EH (cell line): Measurements from ENCODE around the gene ASB7.
"Not testable (repeated sequence)": the region's sequence is repeated elsewhere in the genome, so short reads cannot be mapped to it uniquely, and the experiment has no call there.

Experiments used
- DNase-seq: peaks from one replicate; pipeline ENCODE4 v3.0.0-alpha.2; 2015; ENCODE audit warnings: low read depth

The ASB7 gene

DNA sequence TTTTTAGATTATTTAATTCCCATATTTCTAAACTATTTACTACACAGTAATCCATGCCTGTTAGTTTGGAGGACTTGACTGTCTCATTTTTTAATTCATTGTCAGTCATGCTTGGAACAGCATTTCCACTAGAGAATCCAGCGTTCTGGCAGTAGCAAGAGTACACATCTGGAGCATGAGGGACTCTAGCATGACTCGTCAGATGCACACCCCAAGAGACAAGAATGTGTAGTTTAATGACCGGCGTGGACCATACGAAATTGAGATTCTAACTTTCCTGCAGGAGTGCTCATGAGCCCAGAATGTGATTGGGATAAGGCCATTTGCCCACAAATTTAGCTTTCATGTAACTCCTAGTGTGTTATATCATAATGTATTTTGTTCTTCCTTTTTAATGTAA is 48.9 kb downstream of the ASB7 start:
- DNase-seq: peak; percentile 54

DNA sequence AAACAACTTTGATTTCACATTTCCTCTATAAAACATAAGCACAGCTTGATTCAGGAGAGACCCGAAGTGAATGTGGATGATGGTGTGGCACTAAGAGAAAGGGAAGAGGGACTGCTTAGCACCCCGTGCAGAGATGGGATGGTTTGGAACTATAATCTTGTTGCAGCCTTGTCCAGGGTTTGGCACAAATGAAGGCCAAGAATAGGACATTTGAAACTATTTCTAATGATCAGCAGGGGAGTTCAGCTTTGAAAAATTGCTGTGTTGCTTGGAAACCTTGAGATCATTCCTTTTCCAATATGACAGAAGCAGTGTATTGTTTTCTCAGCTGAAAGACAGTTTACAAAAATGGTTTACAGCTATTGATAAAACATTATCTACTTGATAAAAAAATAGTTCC is 49.7 kb downstream of the ASB7 start:
- DNase-seq: no peak

DNA sequence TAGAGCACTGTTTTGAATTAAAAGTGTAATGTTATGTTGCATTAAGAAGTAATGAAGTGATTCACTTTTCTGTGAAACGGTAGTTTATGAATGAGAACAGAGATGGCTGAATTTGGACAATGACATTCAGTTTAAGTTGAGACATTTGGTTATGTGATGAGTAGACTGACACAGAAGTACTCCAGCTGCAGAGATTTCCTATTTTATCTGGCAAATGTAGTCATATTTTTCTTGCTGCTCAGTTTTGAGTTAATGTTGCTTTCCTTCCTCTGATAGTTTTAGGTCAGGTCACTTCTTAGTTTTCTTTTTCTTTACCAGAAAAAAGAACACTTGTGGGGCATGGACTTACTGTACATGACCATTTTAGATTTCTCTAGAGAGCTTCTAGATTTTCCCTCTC is 51.2 kb downstream of the ASB7 start:
- no peak for DNase-seq

DNA sequence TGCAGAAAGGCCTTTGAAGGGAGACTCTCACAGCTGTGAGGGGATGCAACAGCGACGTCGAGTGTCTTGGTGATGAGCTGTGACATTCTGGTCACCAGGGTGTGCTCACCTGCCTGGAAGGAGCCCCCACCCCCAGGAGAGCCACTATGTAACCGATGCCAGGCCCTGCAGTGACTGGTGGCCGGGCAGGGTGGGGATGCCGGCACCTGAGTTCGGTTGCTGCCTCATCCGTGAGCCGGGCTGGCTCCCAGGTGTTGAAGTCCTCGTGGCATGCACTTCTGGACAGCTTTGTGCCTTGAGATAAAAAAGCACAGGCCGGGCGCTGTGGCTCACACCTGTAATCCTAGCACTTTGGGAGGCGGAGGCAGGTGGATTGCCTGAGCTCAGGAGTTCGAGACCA is 56.5 kb downstream of the ASB7 start:
- DNase-seq: no peak

DNA sequence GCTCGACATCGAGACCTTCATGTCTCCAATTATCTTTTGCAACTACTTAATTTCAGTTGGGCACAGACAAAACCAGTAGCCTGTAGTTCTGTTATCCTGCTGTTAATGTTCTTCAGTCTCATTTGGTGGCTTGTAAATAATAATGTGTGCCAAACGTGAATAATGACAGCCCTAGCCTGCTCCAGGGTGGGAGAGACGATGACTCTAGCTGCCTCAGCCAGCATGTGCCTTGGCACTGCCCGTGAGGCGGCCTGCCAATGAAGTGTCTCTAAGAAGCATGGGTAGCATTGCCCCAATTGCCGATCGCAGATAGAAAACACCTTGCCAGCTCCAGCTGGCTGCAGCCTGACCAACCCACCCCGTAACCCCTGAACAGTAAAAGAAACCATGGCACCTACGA is 58.8 kb downstream of the ASB7 start:
- no peak for DNase-seq

DNA sequence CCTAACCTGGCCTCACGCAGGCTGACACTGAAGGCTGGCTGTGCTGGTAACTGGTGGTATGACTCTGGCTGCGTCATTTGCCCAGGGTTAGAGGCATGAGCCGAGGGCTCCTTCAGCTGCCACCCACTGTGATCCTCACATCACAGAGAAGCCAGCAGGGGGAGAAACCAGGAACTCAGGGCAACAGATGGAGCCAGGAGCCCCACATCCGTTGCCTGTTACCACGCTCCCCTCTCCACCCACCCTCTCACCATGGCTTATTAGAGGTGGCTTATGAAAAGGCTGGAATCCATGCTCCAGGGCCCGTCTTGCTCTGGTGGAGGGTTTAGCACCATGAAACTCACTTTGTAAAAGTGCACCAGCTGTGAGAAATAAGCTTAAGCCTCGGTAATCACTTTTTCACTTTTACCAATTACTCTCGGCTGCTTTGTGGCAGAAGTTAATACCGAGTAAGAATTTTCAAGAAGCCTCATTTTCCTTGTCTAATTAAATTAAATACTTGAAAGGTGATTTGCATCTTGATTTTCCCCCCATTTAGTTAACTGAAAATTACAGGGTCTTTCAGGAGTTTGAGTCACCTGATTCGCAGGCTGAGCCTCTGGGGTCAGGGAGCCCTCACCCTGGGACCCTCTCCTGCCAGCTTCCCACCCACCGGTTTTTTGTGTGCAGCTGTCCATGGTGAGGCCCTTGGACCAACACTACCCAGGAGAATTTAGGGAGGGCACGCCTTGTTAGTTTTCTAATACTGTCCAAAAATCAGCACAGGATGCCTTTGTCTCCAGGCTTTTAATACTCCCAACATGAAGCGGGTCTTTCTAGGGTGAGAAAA is 60.9 kb downstream of the ASB7 start:
- peak; percentile 47 for DNase-seq

DNA sequence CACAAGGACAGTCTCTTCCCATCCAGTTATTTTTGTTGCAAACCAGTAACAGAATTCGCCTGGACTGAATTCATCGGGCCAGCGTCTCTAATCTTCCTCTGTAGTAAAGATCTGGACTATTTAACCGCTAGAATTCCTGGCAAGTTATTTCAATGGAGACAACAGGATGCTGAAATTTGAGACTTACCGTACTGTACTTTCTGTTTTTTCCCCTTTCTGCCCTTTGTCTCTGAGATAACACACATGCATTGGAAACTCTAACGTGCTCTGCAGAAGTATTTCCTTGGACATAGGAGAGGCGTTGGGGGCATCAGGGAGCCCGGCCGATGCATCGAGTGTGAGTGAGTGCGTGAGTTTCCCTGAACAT is 61.5 kb downstream of the ASB7 start:
- DNase-seq: peak; percentile 47

DNA sequence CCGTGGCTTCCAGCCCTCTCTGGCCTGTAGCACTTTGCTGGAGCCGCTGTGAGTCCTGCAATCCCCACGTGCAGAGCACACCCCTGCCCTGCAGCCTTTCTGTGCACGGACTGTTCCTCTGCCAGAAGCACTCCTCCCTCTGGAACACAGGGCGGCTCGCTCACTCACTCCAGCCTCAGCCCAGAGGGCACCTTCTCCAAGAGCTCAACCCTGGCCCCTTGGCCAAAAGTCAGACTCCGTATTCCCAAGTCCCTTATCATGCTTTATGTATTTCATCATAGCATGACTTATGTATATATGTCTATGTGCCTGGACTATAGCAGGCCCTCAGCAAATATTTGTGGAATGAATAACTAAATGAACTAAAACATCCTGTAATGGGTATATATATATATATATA is 63.2 kb downstream of the ASB7 start:
- DNase-seq: peak; percentile 40

DNA sequence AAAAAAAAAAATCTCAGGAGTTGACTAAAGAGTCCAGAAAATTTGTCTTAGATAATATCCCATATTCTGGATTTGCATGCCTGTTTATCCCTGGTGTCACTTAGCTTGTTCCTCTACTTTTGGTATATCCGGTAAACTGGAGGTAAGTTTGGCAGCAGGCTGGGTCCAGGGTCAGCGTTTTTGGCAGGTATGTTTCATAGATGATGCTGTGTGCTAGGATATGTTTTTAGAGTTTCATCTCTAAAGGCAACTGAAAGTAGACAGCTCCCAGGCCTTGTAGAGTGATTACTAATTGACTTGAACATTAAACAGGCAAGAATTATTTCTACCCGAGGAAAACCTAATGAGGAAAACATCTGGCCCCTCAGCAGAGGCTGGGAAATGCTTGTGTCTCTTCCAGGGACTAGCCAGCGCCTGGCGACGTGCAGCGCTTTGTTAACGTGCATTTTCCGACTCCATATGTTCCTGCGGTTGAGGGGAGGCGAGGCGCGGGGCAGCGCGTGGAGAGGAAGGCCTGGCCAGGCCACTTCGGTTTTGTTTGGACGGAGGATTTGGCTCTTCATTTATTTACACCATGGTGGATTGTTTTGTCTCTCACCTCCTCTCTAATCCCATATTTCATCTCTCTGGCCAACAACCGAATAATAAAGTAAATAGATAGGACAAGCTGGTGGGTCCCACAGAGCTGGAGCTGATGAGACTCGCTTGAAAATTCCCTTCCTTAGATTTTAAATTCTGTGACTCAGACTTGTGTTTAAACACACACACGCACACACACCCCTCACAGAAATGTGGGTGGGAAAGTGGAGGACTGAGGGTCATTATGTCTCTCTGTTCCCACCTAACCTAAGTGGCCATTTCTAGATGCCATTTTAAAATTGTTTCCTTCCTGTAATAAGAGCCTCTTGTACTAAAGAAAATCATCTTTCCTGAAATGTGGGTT is 65.3 kb downstream of the ASB7 start:
- peak; percentile 55 for DNase-seq

DNA sequence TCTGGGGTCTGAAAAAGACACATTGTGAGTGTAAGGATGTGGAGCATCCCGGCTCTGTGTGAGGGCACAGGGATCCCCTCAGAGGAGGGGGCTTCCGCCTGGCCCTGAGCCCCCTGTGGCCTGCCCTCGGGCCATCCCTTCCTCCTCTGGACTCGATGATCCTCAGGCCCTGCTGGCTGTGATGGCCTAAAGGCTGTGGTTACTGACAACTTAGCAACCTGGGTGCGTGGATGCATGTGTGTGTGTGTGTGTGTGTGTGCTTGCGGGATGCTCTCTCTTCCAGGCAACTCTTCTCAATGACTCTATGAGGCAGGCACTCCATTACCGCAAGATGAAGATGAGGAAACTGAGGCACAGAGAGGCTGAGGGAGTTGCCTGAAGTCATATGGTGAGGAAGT is 66.0 kb downstream of the ASB7 start:
- DNase-seq: no peak

DNA sequence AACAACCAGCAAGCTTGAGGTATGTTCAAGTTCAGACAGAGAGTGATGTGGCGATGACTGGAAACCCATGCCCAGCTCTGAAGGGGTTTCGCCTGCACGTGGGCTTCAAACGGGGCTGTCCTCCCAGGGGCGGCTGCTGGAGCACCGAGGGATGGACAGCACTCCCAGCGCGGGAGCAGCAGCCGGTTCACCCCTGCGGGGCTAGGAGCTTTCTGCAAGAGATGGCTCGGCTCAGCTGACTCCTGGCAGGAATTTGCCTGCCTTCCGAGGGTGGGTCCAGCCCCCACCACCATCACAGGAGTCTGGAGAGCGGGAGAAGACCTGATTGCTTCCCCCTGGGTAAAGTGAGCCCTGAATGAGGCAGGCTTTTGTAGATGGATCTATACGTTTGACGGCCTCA is 66.9 kb downstream of the ASB7 start:
- DNase-seq: no peak

DNA sequence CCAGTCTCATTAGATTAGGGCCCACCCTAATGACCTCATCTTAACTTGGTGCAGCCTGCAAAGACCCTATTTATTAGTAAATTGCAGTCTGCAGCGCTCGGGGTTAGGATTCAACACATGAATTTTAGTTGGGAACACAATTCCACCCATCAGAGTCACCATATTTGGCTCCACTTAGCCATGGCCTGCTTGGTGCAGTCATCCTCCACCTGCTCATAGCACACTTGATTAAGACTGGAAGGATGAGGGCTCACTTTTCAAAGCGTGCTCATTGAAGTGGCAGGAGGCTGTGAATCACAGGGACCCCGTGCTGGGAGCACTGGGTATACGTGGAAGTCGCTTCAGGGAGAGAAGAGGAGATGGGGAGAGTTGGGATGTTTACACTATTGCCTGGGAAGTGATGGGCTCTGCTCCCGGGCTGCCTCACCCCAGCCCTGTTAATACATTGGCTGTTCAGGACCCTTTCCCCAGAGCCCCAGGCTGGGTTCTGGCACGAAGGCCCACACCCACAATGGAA is 68.2 kb downstream of the ASB7 start:
- no peak for DNase-seq

DNA sequence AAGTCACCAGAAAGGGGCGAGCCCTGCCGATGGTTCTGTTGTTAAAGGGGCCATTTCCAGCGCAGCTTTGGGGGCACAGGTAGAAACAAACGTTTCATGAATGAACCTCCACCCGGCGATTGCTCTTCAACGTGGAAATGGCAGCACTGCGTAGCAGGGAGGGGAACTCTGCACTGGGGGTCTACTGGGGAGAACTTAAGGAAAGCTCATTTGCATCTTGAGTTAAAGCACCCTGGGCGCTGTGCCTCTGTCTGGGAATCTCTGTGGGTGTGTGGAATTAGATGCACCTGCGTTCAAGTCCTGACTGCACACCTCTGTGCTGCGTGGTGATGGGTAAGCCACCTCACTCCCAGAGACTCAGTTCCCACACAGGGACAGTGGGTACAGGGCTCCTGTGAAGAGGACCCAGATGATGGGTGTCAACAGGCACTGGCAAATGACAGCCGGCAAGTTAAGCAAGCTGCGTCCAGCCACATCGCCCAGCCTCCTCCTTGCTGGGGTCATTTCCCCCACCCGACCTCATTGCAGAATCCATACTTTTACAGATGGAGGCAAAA is 68.8 kb downstream of the ASB7 start:
- DNase-seq: no peak

DNA sequence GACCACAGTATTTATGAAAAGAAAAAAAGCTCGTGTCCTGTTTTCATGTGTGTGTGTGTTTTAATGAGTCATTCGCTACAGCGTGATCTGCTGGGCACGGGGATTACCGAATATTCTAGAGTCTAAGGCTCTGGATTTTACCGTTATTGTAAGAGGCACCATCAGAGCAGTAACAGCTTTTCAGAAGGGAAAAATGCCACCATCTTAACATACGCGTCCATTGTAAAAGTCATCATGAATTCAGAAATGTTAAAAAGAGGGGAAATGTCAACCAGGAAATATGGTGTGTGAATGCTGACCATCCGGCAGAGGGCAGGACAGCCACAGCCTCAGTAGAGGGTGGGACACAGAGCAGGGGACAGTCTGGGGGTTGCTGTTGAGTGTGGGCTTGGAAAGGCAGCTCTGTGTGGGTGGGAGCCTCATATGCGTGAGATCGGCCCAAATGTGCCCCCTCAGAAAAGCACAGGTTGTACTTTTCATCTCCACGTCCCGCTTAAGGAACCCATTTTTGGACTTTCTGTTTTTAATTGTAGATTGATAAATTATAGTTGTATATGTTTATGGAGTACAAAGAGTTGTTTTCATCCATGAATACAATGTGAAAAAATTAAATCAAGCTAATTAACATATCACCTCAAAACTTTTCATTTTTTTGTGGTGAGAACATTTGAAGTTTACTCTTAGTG is 69.6 kb downstream of the ASB7 start:
- DNase-seq: peak; percentile 69

DNA sequence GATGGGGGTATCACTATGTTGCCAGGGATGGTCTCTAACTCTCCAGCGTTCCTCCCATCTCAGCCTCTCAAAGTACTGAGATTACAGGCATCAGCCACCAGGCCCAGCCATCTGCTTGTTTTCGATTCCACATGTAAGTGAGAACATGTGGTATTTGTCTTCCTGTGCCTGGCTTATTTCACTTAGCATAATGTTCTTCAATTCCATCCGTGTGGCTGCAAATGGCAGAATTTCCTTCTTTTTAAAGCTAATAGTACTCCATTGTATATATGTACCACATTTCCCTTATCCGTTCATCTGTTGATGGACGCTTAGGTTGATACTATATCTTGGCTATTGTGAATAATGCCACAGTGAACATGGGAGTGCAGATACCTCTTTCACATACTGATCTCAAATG is 70.6 kb downstream of the ASB7 start:
- DNase-seq: no peak

DNA sequence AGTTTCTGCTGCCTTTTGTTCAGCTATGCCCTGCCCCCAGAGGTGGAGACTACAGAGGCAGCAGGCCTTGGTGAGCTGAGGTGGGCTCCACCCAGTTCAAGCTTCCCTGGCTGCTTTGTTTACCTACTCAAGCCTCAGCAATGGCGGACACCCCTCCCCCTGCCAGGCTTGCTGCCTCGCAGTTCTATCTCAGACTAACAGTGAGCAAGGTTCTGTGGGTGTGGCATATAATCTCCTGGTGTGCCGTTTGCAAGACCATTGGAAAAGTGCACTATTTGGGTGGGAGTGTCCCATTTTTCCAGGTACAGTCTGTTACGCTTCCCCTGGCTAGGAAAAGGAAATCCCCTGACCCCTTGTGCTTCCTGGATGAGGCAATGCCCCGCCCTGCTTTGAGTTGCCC is 76.8 kb downstream of the ASB7 start:
- DNase-seq: not testable (repeated sequence)

DNA sequence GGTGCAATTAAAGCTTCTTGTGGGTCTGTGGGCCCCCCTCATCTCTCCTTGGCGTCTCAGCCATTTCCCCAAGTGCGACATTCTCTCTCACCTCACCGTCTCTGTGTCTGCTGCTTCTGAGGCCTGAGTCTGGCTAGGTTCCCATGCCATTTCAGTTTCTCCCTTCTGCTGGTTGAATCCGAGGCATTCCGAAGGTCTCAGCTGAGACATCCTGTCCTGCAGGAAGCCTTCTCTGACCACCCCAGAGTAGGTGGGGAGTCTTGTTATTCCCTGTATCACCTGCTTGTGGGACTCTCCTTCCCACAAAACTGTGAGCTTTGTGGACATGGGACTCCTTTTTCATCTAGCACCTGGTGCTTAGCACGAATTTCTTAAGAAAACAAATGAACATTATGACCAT is 78.3 kb downstream of the ASB7 start:
- DNase-seq: no peak

DNA sequence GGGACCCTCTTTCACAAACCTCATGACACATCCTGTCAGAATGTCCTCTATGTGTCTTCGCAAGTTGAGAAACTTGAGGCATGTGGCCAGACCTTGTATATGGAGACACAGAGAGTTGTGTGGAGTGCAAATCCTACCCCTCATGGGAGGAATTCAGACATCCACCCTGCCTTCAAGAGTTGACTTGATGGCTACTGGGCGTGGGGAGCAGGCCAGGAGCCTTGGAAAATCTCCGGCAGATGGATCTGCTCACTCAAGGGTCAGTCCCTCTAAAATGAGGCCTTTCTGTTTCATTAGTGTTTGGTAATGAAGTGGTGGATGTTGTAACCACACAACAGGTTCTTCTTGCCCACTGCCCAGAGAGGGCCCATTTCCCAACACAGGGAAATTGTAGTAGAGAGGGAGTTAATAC is 79.0 kb downstream of the ASB7 start:
- no peak for DNase-seq

DNA sequence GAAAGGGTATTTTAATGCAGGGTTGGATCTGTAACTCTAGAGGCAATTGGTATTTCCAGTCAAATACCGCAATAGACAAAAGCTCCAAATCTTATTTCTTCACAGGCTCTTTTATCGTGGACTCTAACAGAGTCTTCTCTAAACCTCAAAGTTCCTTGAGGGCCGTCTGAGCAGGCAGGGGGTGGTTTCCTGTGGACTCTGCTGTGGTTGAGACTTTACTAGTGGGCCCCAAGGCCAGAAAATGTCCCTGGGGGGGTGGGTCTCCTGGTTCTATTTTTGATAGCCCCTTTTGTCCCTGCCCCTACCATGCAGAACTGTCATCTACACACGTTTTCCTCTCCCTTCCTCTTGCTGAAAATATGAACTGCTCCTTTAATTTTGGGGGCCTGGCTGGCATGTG is 80.1 kb downstream of the ASB7 start:
- DNase-seq: no peak

DNA sequence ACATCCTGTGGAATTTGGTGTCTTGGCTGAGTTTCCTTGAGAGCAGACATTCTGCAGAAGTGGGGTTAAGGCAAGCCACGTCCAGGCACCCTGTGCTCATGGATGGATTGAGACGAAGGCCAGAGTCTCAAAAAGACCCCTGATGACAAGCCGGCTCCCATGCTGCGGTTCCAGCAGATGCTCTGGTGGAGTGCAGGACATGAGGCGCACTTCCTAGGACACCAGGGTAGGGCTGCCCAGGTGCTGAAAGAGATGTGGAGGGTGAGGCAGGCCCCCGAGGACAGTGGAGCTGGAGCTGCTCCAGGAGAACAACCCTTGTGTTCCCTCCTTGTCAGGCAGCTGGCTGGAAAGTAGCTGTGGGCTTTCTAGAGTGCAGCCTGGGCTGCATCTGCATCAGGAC is 81.0 kb downstream of the ASB7 start:
- no peak for DNase-seq

DNA sequence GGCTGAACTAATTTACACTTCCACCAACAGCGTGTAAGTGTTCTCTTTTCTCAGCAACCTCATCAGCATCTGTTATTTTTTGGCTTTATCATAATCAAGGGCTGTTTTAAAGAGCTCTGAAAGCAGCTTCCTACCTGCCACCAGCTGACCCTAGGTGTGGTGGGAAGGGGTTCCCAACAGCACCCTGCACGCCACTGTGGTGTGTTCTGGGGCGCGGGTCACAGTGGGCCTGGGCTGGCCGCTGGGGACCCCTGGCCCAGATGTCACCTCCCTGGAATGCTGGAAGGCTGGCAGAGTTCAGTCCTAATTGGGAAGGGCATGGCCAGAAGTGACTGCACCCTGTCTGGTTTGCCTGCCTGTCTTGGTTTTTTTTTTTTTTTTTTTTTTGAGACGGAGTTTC is 82.2 kb downstream of the ASB7 start:
- DNase-seq: no peak
